SJCRH30 (cell line): ENCODE results near the gene SCAP. TPM values are rescaled to one million over a fixed set of nuclear protein-coding genes. Genes with fewer than 3 reads are reported as not detected.
"Not testable (repeated sequence)": the region's sequence is repeated elsewhere in the genome, so short reads cannot be mapped to it uniquely, and the experiment has no call there.

Experiments
- DNase-seq, 2 experiments: peaks; one replicate each; pipeline ENCODE4 v3.0.0-alpha.2; 2015 to 2020
- H3K27ac ChIP-seq: fragments of 250-450 bp; sonication (Bioruptor Pico); 2 replicates; pipeline ENCODE4 v1.5.1; 2020; ENCODE audit warnings: mild to moderate bottlenecking, moderate library complexity
- H3K27me3 ChIP-seq: fragments of 250-450 bp; sonication (Bioruptor Pico); 2 replicates; pipeline ENCODE4 v1.5.1; 2020; ENCODE audit warnings: mild to moderate bottlenecking, moderate library complexity
- H3K36me3 ChIP-seq: fragments of 250-450 bp; sonication (Bioruptor Pico); 2 replicates; pipeline ENCODE4 v1.5.1; 2020; ENCODE audit warnings: mild to moderate bottlenecking, moderate library complexity
- H3K4me1 ChIP-seq: fragments of 250-450 bp; sonication (Bioruptor Pico); 2 replicates; pipeline ENCODE4 v1.5.1; 2020; ENCODE audit warnings: mild to moderate bottlenecking, moderate library complexity
- H3K4me3 ChIP-seq: fragments of 250-450 bp; sonication (Bioruptor Pico); 2 replicates; pipeline ENCODE4 v1.5.1; 2020; ENCODE audit warnings: mild to moderate bottlenecking, moderate library complexity
- H3K9me3 ChIP-seq: fragments of 250-450 bp; sonication (Bioruptor Pico); replicated peaks from 2 replicates; pipeline ENCODE4 v1.5.1; 2020; ENCODE audit warnings: mild to moderate bottlenecking, moderate library complexity
- total RNA-seq: library from RNA; depleted of rRNA; stranded (reverse); fragments of >200 nt; shearing (Covaris generic); gene quantifications from 2 replicates; pipeline ENCODE4 v1.2.3, GENCODE V29; 2014; rRNA removed

The SCAP gene
- 47.5 and 48.4 TPM in 2 replicates for total RNA-seq

- peak within 1 kb of the TSS; percentile 42 for H3K27ac ChIP-seq
- DNase-seq: peak; percentile 87 to 90
- no peaks in the 10 kb centered on the region for H3K36me3 ChIP-seq
- no peaks in the 10 kb centered on the region for H3K4me1 ChIP-seq
- peak within 1 kb of the TSS; percentile 93 for H3K4me3 ChIP-seq
- no peaks in the 10 kb centered on the region for H3K9me3 ChIP-seq
- no peaks in the 10 kb centered on the region for H3K27me3 ChIP-seq
These were observed at the start of gene SCAP for GRCh38 chr3:47475570-47476329. SCAP (minus strand) TSS chr3:47475941; CDS start chr3:47442993, 32,948 bp downstream.

- Histone ChIP-seq H3K4me1 (no peaks in the 10 kb centered on the region), H3K27ac (no peak overlapping the region), H3K9me3 (no peaks in the 10 kb centered on the region), H3K27me3 (no peaks in the 10 kb centered on the region), H3K4me3 (no peak overlapping the region), H3K36me3 (no peaks in the 10 kb centered on the region)
- DNase-seq: no peak
These were observed 47.8 kb upstream of the SCAP start for GRCh38 chr3:47523310-47524073.

- Histone ChIP-seq H3K4me3 (no peak overlapping the region), H3K27me3 (no peaks in the 10 kb centered on the region), H3K9me3 (no peaks in the 10 kb centered on the region), H3K36me3 (no peaks in the 10 kb centered on the region), H3K27ac (no peak overlapping the region), H3K4me1 (no peaks in the 10 kb centered on the region)
- peak; percentile 87 to 94 for DNase-seq
These were observed 46.6 kb upstream of the SCAP start for GRCh38 chr3:47522082-47522987.

GRCh38 chr3:47520756-47521155 is 45.0 kb upstream of the SCAP start:
- no peak overlapping the region for H3K27ac ChIP-seq

GRCh38 chr3:47517937-47518336 is 42.2 kb upstream of the SCAP start:
- Histone ChIP-seq H3K4me1 (peaks cover 6% of the 10 kb centered on the region; the same call in 1 of the 2 replicates), H3K9me3 (no peaks in the 10 kb centered on the region), H3K36me3 (no peaks in the 10 kb centered on the region), H3K4me3 (no peak overlapping the region), H3K27ac (no peak overlapping the region), H3K27me3 (no peaks in the 10 kb centered on the region)
- DNase-seq: no peak

More at GRCh38 chr3:47520756-47521155, 45.0 kb upstream of the SCAP start:
- no peaks in the 10 kb centered on the region for H3K36me3 ChIP-seq
- H3K9me3 ChIP-seq: no peaks in the 10 kb centered on the region
- H3K4me3 ChIP-seq: no peak overlapping the region
- DNase-seq: no peak
- peaks cover under 1% of the 10 kb centered on the region; the same call in 1 of the 2 replicates for H3K4me1 ChIP-seq
- H3K27me3 ChIP-seq: no peaks in the 10 kb centered on the region

GRCh38 chr3:47515864-47516319 is 40.2 kb upstream of the SCAP start:
- H3K4me1 ChIP-seq: peaks cover 6% of the 10 kb centered on the region; the same call in 1 of the 2 replicates
- no peaks in the 10 kb centered on the region for H3K27me3 ChIP-seq
- no peak overlapping the region for H3K27ac ChIP-seq
- H3K9me3 ChIP-seq: no peaks in the 10 kb centered on the region
- H3K36me3 ChIP-seq: no peaks in the 10 kb centered on the region
- no peak overlapping the region; the same call in 1 of the 2 replicates for H3K4me3 ChIP-seq
- DNase-seq: peak; percentile 19 to 43

GRCh38 chr3:47515100-47515499 is 39.4 kb upstream of the SCAP start:
- Histone ChIP-seq H3K9me3 (no peaks in the 10 kb centered on the region), H3K27ac (no peak overlapping the region), H3K4me3 (no peak overlapping the region), H3K36me3 (no peaks in the 10 kb centered on the region), H3K4me1 (peaks cover 6% of the 10 kb centered on the region; the same call in 1 of the 2 replicates), H3K27me3 (no peaks in the 10 kb centered on the region)
- DNase-seq: no peak

GRCh38 chr3:47513125-47513929 is 37.6 kb upstream of the SCAP start, which contains the start of gene ELP6:
ELP6 (minus strand) TSS chr3:47513712; CDS start chr3:47513590, 122 bp downstream.
- Histone ChIP-seq H3K27ac (peak within 1 kb of the TSS; percentile 85), H3K36me3 (0 out of 2 replicates have a peak, but pooled peaks cover under 1% of the 10 kb centered on the region), H3K27me3 (no peaks in the 10 kb centered on the region)

GRCh38 chr3:47512416-47513124 is 36.8 kb upstream of the SCAP start:
- peak; percentile 33 to 45 for DNase-seq

More at GRCh38 chr3:47513125-47513929, 37.6 kb upstream of the SCAP start, which contains the start of gene ELP6:
- Histone ChIP-seq H3K4me3 (peak within 1 kb of the TSS; percentile 71), H3K9me3 (no peaks in the 10 kb centered on the region), H3K4me1 (peaks cover 6% of the 10 kb centered on the region; the same call in 1 of the 2 replicates)
- DNase-seq: peak; percentile 96 to 97

GRCh38 chr3:47505267-47505666 is 29.5 kb upstream of the SCAP start:
- not testable (repeated sequence) for H3K4me1 ChIP-seq, H3K9me3 ChIP-seq, DNase-seq, H3K27me3 ChIP-seq, H3K4me3 ChIP-seq, H3K27ac ChIP-seq
- H3K36me3 ChIP-seq: peaks cover 11% of the 10 kb centered on the region; the same call in 1 of the 2 replicates

More at GRCh38 chr3:47512416-47513124, 36.8 kb upstream of the SCAP start:
- Histone ChIP-seq H3K4me3 (peak overlapping the region; percentile 71), H3K9me3 (no peaks in the 10 kb centered on the region), H3K27ac (peak overlapping the region; percentile 85), H3K36me3 (0 out of 2 replicates have a peak, but pooled peaks cover 3% of the 10 kb centered on the region), H3K4me1 (peaks cover 6% of the 10 kb centered on the region; the same call in 1 of the 2 replicates), H3K27me3 (no peaks in the 10 kb centered on the region)

- Histone ChIP-seq H3K36me3 (peaks cover 11% of the 10 kb centered on the region; the same call in 1 of the 2 replicates), H3K27me3 (no peaks in the 10 kb centered on the region), H3K27ac (no peak overlapping the region), H3K4me1 (no peaks in the 10 kb centered on the region), H3K4me3 (no peak overlapping the region), H3K9me3 (no peaks in the 10 kb centered on the region)
- DNase-seq: no peak
These were observed 28.4 kb upstream of the SCAP start for GRCh38 chr3:47504113-47504512.

GRCh38 chr3:47503033-47503432 is 27.3 kb upstream of the SCAP start:
- DNase-seq: no peak
- Histone ChIP-seq H3K4me1 (no peaks in the 10 kb centered on the region), H3K27me3 (no peaks in the 10 kb centered on the region), H3K36me3 (peaks cover 15% of the 10 kb centered on the region), H3K4me3 (no peak overlapping the region), H3K9me3 (no peaks in the 10 kb centered on the region), H3K27ac (no peak overlapping the region)

- H3K36me3 ChIP-seq: peaks cover 25% of the 10 kb centered on the region
- no peaks in the 10 kb centered on the region for H3K27me3 ChIP-seq
- DNase-seq: no peak
- no peaks in the 10 kb centered on the region for H3K9me3 ChIP-seq
- no peaks in the 10 kb centered on the region for H3K4me1 ChIP-seq
- H3K4me3 ChIP-seq: no peak overlapping the region
- no peak overlapping the region for H3K27ac ChIP-seq
These were observed 21.2 kb upstream of the SCAP start for GRCh38 chr3:47496892-47497291.
